ENCODE measurements around the gene MOGAT1.
"Not testable (repeated sequence)": the region's sequence is repeated elsewhere in the genome, so short reads cannot be mapped to it uniquely, and the experiment has no call there.

The MOGAT1 gene

GRCh38 chr2:222711315-222711940 is 40.0 kb downstream of the MOGAT1 start:
- no peak for DNase-seq

- DNase-seq = no peak
Measured at GRCh38 chr2:222713002-222713401, 41.5 kb downstream of the MOGAT1 start.

GRCh38 chr2:222714361-222715241 is 43.1 kb downstream of the MOGAT1 start:
- DNase-seq = no peak

- DNase-seq = no peak
Measured at GRCh38 chr2:222715742-222716141, 44.3 kb downstream of the MOGAT1 start.

GRCh38 chr2:222719787-222720186 is 48.3 kb downstream of the MOGAT1 start:
- not testable (repeated sequence) for DNase-seq

- not testable (repeated sequence) for DNase-seq
Measured at GRCh38 chr2:222721597-222721996, 50.1 kb downstream of the MOGAT1 start.

- no peak for DNase-seq
Measured at GRCh38 chr2:222722327-222722946, 51.0 kb downstream of the MOGAT1 start.

GRCh38 chr2:222724208-222724607 is 52.8 kb downstream of the MOGAT1 start:
- DNase-seq = no peak

GRCh38 chr2:222728621-222729020 is 57.2 kb downstream of the MOGAT1 start:
- no peak for DNase-seq

- no peak for DNase-seq
Measured at GRCh38 chr2:222730366-222730999, 59.0 kb downstream of the MOGAT1 start.

GRCh38 chr2:222731201-222731621 is 59.8 kb downstream of the MOGAT1 start:
- DNase-seq = no peak

- no peak for DNase-seq
Measured at GRCh38 chr2:222732489-222733178, 61.2 kb downstream of the MOGAT1 start.

- DNase-seq = no peak
Measured at GRCh38 chr2:222733470-222733845, 62.0 kb downstream of the MOGAT1 start.

GRCh38 chr2:222733846-222734702 is 62.6 kb downstream of the MOGAT1 start:
- DNase-seq = no peak

GRCh38 chr2:222734703-222735014 is 63.2 kb downstream of the MOGAT1 start:
- DNase-seq = no peak

- no peak for DNase-seq
Measured at GRCh38 chr2:222736301-222736700, 64.8 kb downstream of the MOGAT1 start.

- no peak for DNase-seq
Measured at GRCh38 chr2:222736924-222737323, 65.5 kb downstream of the MOGAT1 start.

- DNase-seq = no peak
Measured at GRCh38 chr2:222738312-222738711, 66.9 kb downstream of the MOGAT1 start.

GRCh38 chr2:222738809-222739208 is 67.4 kb downstream of the MOGAT1 start:
- no peak for DNase-seq

GRCh38 chr2:222739939-222740338 is 68.5 kb downstream of the MOGAT1 start:
- no peak for DNase-seq

- DNase-seq = no peak
Measured at GRCh38 chr2:222743251-222743812, 71.9 kb downstream of the MOGAT1 start.
